Measurements from ENCODE around the gene STARD10.

The STARD10 gene

DNA sequence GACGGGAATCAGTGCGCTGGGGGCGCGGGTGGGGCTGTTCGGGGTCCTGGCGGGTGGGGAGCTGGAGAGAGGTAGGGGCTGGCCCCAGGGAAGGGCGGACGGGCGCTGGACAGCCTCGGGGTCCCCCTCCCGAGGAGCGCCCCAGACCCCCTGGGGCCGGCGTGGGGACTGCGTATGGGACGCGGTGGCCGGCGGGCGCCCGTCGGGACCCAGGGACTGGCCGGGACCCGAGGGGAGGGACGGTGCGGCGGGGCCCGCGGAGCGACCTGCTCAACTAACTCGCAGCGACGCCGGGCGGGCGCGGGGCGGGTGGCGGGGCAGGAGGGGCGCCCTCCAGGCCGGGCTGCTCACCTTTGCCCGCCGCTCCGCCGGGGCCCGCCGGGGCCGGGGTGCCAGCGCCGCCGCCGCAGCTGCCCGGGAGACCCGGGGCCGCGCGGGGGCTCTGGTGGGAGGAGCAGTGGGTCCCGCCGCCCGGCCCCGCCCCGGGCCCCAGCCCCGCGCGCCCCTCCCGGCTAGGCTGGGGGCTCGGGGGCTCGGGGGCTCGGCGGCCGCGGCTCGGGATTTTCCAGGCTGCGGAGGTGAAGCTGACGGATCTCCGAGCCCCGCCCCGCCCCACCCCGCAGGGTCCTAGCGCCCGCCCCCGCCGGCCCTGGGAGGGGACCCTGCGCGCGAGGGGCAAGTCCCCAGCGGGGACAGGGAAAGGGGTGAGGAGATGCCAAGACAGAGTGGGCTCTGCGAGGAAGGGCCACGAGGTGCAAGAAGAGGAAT is 12.3 kb downstream of the STARD10 start:
- TF ChIP-seq, protein P1, sequence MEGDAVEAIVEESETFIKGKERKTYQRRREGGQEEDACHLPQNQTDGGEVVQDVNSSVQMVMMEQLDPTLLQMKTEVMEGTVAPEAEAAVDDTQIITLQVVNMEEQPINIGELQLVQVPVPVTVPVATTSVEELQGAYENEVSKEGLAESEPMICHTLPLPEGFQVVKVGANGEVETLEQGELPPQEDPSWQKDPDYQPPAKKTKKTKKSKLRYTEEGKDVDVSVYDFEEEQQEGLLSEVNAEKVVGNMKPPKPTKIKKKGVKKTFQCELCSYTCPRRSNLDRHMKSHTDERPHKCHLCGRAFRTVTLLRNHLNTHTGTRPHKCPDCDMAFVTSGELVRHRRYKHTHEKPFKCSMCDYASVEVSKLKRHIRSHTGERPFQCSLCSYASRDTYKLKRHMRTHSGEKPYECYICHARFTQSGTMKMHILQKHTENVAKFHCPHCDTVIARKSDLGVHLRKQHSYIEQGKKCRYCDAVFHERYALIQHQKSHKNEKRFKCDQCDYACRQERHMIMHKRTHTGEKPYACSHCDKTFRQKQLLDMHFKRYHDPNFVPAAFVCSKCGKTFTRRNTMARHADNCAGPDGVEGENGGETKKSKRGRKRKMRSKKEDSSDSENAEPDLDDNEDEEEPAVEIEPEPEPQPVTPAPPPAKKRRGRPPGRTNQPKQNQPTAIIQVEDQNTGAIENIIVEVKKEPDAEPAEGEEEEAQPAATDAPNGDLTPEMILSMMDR (IDR thresholded peaks at IDR 0.05; ENCODE audit: low read depth, low read length): no peak
- no peak for DNase-seq (ENCODE audit: extremely low read depth, low read depth)

DNA sequence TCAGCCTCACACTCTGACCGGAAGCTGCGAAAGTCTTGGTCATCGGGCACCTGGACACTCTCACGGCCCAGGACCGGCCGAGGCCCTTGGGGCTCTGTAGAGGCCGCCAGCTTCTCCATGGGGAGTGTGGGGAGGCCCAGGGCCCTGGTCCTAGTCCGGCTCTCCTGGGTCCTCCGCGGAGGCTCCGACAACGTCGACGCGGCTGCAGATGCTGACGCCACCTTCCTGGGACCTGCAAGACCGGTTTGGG is 12.9 kb downstream of the STARD10 start:
- TF ChIP-seq, protein P1 (IDR thresholded peaks at IDR 0.05; ENCODE audit: low read depth, low read length): no peak
- DNase-seq (ENCODE audit: extremely low read depth, low read depth): no peak

DNA sequence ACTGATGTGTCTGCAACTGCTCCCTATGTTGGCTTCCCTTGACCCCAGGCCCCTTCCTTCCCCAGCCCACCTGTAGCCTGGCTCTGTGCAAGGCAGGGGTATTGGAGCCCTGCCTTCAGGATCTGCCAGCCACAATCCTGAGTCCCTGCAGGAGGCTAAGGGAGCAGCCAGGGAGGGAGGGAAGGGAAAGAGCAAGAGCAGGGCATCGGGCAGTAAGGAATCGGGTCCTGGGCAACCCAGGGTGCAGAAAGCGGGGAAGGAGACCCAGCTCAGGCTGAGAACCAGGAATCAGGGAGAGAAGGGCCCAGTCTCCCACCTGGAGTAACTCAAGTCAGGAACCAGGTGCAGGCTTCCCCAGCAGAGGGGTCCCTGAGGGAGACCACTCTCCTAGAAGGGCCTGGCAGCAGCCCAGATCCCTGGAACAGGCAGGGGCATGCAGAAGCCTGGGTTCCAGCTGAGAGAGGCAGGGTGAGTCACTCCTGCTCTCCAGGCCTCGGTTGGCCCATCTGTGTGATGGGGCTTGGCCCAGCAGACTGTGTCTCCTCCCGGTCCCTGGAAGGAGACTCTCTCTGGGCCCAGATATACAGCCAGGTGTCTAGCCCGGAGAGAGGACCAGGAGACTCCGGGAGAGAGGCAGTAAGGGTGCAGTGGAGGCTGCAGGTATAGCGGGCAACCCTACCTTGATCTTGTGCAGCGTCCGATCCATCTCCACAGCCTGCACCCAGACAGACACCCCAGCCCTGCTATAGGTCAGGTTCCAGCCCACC is 13.4 kb downstream of the STARD10 start:
- TF ChIP-seq, protein P1 (IDR thresholded peaks at IDR 0.05; ENCODE audit: low read depth, low read length): no peak
- DNase-seq (ENCODE audit: extremely low read depth, low read depth): no peak

DNA sequence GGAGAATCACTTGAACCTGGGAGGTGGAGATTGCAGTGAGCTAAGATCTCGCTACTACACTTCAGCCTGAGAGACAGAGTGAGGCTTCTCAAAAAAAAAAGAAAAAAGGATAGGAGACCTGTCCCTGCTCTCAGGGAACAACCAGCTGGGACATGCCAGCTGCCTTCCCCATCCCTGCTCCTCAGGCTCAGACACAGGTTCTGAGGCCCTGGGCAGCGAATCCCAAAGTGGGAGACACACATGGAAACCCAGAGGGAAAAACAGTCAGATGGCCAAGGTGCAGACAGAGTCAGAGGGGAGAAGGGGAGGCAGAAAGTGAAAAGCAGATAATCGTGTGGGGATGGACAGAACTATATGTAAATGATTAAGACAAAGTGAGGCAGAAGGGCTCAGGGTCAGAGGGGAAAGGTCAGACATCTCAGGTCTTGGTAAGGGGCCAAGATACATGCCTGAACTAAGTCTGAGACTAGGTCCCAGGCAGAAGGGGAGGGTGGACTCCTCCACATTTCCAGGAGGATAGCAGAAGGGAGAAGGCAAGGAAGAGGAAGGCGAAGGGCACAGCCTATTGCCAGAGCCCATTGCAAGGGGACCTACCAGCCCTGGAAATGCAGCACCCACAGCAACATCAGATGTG is 14.2 kb downstream of the STARD10 start:
- TF ChIP-seq, protein P1 (IDR thresholded peaks at IDR 0.05; ENCODE audit: low read depth, low read length): no peak
- no peak for DNase-seq (ENCODE audit: extremely low read depth, low read depth)

DNA sequence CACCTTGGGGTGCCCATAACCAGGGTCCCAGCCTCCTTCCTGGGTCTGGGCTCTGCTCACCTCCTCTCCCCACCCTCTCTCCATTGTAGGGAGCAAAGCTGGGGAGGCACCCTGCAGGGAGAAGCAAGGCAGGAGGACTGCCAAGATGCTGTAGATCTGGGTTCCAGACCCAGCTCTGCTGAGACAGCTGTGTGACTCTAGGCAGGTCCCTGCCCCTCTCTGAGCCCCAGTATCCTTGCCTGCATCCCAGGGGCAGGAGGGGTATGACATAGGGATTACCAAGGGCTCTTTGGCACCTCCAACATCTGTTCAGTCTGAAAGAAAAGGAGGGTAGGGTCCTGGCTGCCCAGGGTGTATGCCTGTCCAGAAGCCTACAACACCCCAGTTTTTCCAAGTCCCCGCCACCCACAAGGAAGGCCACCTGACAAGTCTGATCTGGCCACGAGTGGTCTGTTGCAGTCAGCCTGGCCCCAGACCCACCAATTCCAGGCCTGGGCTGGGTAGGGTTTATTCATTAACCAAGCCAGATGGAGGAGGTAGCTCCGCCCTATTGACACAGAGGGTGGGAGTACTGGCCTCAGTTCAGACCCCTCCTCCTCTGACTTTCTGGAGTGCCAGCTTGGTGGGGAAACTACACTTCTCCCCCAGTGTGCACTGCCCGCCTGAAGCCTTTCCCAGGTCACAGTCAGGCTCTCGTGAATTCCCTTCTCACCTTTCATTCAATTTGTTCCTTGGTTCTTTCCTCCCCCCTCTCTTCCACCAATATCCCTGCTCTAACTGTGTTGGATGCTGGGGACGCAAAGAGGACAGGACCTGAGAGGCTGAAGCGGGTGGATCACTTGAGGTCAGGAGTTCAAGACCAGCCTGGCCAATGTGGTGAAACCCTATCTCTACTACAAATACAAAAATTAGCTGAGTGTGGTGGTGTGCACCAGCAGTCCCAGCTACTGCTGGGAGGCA is 15.0 kb downstream of the STARD10 start:
- TF ChIP-seq, protein P1 (IDR thresholded peaks at IDR 0.05; ENCODE audit: low read depth, low read length): no peak
- no peak for DNase-seq (ENCODE audit: extremely low read depth, low read depth)

DNA sequence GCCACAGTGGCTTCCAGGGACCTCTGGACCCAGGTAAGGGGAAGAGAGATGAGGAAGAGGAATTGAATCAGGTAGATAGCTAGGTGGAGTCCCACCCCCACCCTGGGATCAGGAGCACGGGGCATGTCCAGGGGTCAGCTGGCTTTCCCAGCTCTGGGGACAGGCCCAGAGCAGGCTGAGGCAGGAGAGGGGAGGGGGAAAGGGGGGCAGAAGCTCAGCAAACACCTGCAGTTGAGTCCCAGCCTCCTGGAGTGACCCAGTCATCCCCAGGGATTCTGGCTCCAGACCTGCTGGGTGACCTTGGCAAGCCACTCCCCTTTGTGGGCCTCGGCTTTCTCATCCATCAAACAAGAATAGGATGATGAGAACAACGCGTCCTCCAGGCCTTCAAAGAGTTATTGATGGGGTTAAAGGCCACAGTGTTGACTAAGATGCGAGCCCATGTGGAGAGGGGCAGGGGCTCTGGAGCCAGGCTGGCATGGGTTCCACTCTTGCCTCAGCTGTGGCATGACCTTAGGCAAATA is 16.0 kb downstream of the STARD10 start:
- DNase-seq (ENCODE audit: extremely low read depth, low read depth): no peak
- TF ChIP-seq, protein P1 (IDR thresholded peaks at IDR 0.05; ENCODE audit: low read depth, low read length): no peak
